ENCODE results near the gene RAB9A.

The RAB9A gene

GRCh38 chrX:13692771-13693231 lies 3.9 kb downstream of the RAB9A start:
- Histone ChIP-seq H3K27ac (no peak overlapping the region), H3K27me3 (replicated peaks) (no peaks in the 10 kb centered on the region), H3K36me3 (replicated peaks) (no peaks in the 10 kb centered on the region), H3K4me3 (ENCODE audit: low read depth, low read length) (no peak overlapping the region)
- no peak for DNase-seq
- in situ Hi-C loops (cut with HindIII; ENCODE audit: low pct_ligation_motif_present, low sequenced_read_pairs): no loop called here
- no peak for TF ChIP-seq CTCF (IDR thresholded peaks at IDR 0.05; ENCODE audit: low read depth, low read length, missing control alignments)

- no peaks in the 10 kb centered on the region for H3K36me3 ChIP-seq (replicated peaks)
- no peak for DNase-seq
- H3K27me3 ChIP-seq (replicated peaks): no peaks in the 10 kb centered on the region
- in situ Hi-C loops (cut with HindIII; ENCODE audit: low pct_ligation_motif_present, low sequenced_read_pairs): no loop called here
- no peak for TF ChIP-seq CTCF (IDR thresholded peaks at IDR 0.05; ENCODE audit: low read depth, low read length, missing control alignments)
- no peak overlapping the region for H3K4me3 ChIP-seq (ENCODE audit: low read depth, low read length)
- H3K27ac ChIP-seq: no peak overlapping the region
Measured at GRCh38 chrX:13693341-13693961, 4.5 kb downstream of the RAB9A start.

- Histone ChIP-seq H3K27ac (no peak overlapping the region), H3K27me3 (replicated peaks) (no peaks in the 10 kb centered on the region), H3K36me3 (replicated peaks) (no peaks in the 10 kb centered on the region), H3K4me3 (ENCODE audit: low read depth, low read length) (no peak overlapping the region)
- in situ Hi-C loops (cut with HindIII; ENCODE audit: low pct_ligation_motif_present, low sequenced_read_pairs): no loop called here
- no peak for DNase-seq
- no peak for TF ChIP-seq CTCF (IDR thresholded peaks at IDR 0.05; ENCODE audit: low read depth, low read length, missing control alignments)
Measured at GRCh38 chrX:13694359-13694758, 5.4 kb downstream of the RAB9A start.

GRCh38 chrX:13694983-13695382 lies 6.1 kb downstream of the RAB9A start:
- Histone ChIP-seq H3K36me3 (replicated peaks) (no peaks in the 10 kb centered on the region), H3K27ac (no peak overlapping the region), H3K27me3 (replicated peaks) (no peaks in the 10 kb centered on the region), H3K4me3 (ENCODE audit: low read depth, low read length) (no peak overlapping the region)
- no peak for DNase-seq
- no peak for TF ChIP-seq CTCF (IDR thresholded peaks at IDR 0.05; ENCODE audit: low read depth, low read length, missing control alignments)
- in situ Hi-C loops (cut with HindIII; ENCODE audit: low pct_ligation_motif_present, low sequenced_read_pairs): no loop called here

GRCh38 chrX:13695601-13696115 lies 6.7 kb downstream of the RAB9A start:
- H3K36me3 ChIP-seq (replicated peaks): no peaks in the 10 kb centered on the region
- H3K27ac ChIP-seq: no peak overlapping the region
- in situ Hi-C loops (cut with HindIII; ENCODE audit: low pct_ligation_motif_present, low sequenced_read_pairs): no loop called here
- no peaks in the 10 kb centered on the region for H3K27me3 ChIP-seq (replicated peaks)
- no peak overlapping the region for H3K4me3 ChIP-seq (ENCODE audit: low read depth, low read length)
- no peak for TF ChIP-seq CTCF (IDR thresholded peaks at IDR 0.05; ENCODE audit: low read depth, low read length, missing control alignments)
- DNase-seq: no peak

GRCh38 chrX:13697455-13697854 lies 8.5 kb downstream of the RAB9A start:
- no peak for TF ChIP-seq CTCF (IDR thresholded peaks at IDR 0.05; ENCODE audit: low read depth, low read length, missing control alignments)
- no peak overlapping the region for H3K27ac ChIP-seq
- no peak for DNase-seq
- no peaks in the 10 kb centered on the region for H3K36me3 ChIP-seq (replicated peaks)
- H3K27me3 ChIP-seq (replicated peaks): no peaks in the 10 kb centered on the region
- in situ Hi-C loops (cut with HindIII; ENCODE audit: low pct_ligation_motif_present, low sequenced_read_pairs): no loop called here
- no peak overlapping the region for H3K4me3 ChIP-seq (ENCODE audit: low read depth, low read length)

All from brain microvascular endothelial cell (primary cell).